Measurements from ENCODE around the gene FRMD4A.
"Not testable (repeated sequence)": the region's sequence is repeated elsewhere in the genome, so short reads cannot be mapped to it uniquely, and the experiment has no call there.

FRMD4A gene

GRCh38 chr10:14146025-14146424, 184.7 kb downstream of the FRMD4A start:
- no peak for DNase-seq
- Histone ChIP-seq H3K4me3 (ENCODE audit: low read depth, low read length) (no peak overlapping the region), H3K9me3 (no peaks in the 10 kb centered on the region), H3K4me1 (no peaks in the 10 kb centered on the region), H3K36me3 (no peaks in the 10 kb centered on the region), H3K27me3 (no peaks in the 10 kb centered on the region)
- TF ChIP-seq, protein P1, sequence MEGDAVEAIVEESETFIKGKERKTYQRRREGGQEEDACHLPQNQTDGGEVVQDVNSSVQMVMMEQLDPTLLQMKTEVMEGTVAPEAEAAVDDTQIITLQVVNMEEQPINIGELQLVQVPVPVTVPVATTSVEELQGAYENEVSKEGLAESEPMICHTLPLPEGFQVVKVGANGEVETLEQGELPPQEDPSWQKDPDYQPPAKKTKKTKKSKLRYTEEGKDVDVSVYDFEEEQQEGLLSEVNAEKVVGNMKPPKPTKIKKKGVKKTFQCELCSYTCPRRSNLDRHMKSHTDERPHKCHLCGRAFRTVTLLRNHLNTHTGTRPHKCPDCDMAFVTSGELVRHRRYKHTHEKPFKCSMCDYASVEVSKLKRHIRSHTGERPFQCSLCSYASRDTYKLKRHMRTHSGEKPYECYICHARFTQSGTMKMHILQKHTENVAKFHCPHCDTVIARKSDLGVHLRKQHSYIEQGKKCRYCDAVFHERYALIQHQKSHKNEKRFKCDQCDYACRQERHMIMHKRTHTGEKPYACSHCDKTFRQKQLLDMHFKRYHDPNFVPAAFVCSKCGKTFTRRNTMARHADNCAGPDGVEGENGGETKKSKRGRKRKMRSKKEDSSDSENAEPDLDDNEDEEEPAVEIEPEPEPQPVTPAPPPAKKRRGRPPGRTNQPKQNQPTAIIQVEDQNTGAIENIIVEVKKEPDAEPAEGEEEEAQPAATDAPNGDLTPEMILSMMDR (IDR thresholded peaks at IDR 0.05; ENCODE audit: low read depth, low read length), result no peak

GRCh38 chr10:14144451-14144850, 186.3 kb downstream of the FRMD4A start:
- H3K9me3 ChIP-seq, result no peaks in the 10 kb centered on the region
- no peaks in the 10 kb centered on the region for H3K4me1 ChIP-seq
- no peak overlapping the region for H3K4me3 ChIP-seq (ENCODE audit: low read depth, low read length)
- no peaks in the 10 kb centered on the region for H3K27me3 ChIP-seq
- no peak for DNase-seq
- TF ChIP-seq, protein P1 (IDR thresholded peaks at IDR 0.05; ENCODE audit: low read depth, low read length), result no peak
- no peaks in the 10 kb centered on the region for H3K36me3 ChIP-seq

DNA sequence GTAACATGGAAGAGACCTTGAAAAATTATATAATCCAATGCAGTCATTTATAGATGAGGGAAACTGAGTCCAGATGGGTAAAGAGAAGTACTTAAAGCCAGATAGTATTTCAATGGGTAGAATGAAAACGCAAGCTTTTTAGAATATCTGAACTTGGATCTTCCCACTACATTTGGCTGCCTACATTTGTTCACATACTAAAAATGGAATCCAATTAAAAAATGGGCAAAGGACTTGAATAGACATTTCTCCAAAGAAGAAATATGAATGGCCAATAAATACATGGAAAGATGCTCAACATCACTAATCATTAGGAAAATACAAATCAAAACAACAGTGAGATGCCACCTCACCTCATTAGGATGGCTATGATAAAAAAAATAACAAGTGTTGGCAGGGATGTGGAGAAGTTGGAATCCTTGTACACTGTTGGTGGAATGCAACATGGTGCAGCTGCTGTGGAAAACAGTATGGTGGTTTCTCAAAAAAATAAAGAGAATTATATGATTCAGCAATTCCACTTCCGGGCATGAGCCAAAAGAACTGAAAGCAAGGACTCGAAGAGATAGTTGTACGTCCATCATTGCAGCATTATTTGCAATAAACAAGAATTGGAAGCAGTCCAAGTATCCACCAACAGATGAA, 188.0 kb downstream of the FRMD4A start:
- no peak for DNase-seq
- TF ChIP-seq, protein P1 (IDR thresholded peaks at IDR 0.05; ENCODE audit: low read depth, low read length), result no peak

DNA sequence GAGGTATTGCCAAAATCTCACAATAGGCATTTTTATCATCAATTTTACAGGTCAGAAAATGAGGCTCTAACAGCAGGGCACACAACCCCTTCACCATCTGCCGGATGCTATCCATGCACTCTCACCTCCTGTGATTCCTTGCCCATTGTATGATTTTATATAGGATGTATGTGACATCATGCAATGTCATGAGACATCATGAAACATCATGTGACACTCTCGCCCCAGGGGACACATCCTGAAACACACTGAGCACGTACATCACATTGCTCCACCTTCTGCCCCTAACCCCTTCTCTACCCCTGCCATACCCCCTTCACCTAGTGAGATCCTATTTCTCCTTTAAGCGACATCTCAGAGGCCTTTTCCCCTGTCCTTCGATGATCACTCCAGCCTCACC, 189.4 kb downstream of the FRMD4A start:
- TF ChIP-seq, protein P1 (IDR thresholded peaks at IDR 0.05; ENCODE audit: low read depth, low read length), result no peak
- Histone ChIP-seq H3K27me3 (no peaks in the 10 kb centered on the region), H3K4me3 (ENCODE audit: low read depth, low read length) (no peak overlapping the region), H3K4me1 (no peaks in the 10 kb centered on the region), H3K36me3 (no peaks in the 10 kb centered on the region), H3K9me3 (no peaks in the 10 kb centered on the region)
- DNase-seq, result no peak

More for the DNA sequence above, 188.0 kb downstream of the FRMD4A start:
- H3K27me3 ChIP-seq, result no peaks in the 10 kb centered on the region
- H3K36me3 ChIP-seq, result no peaks in the 10 kb centered on the region
- H3K4me1 ChIP-seq, result no peaks in the 10 kb centered on the region
- H3K9me3 ChIP-seq, result no peaks in the 10 kb centered on the region
- no peak overlapping the region for H3K4me3 ChIP-seq (ENCODE audit: low read depth, low read length)

GRCh38 chr10:14137391-14137790, 193.3 kb downstream of the FRMD4A start:
- TF ChIP-seq, protein P1 (IDR thresholded peaks at IDR 0.05; ENCODE audit: low read depth, low read length), result no peak

GRCh38 chr10:14135196-14135595, 195.5 kb downstream of the FRMD4A start:
- not testable (repeated sequence) for H3K4me3 ChIP-seq (ENCODE audit: low read depth, low read length); H3K27me3 ChIP-seq; H3K36me3 ChIP-seq; DNase-seq; H3K9me3 ChIP-seq; H3K4me1 ChIP-seq

More at GRCh38 chr10:14137391-14137790, 193.3 kb downstream of the FRMD4A start:
- no peaks in the 10 kb centered on the region for H3K4me1 ChIP-seq
- DNase-seq, result no peak
- H3K27me3 ChIP-seq, result no peaks in the 10 kb centered on the region
- H3K4me3 ChIP-seq (ENCODE audit: low read depth, low read length), result no peak overlapping the region
- H3K36me3 ChIP-seq, result no peaks in the 10 kb centered on the region
- H3K9me3 ChIP-seq, result no peaks in the 10 kb centered on the region

All from BE2C (cell line).